Measurements from ENCODE around the gene WNT6. TPM values are rescaled to one million over a fixed set of nuclear protein-coding genes. Genes with fewer than 3 reads are reported as not detected.

WNT6 gene
- total RNA-seq, 1 experiment from 2014 or later: 0.33 TPM

- POLR2A ChIA-PET (ENCODE audit: unreplicated experiment): no interaction called here
- intact Hi-C loops (cut with micrococcal nuclease; ENCODE audit: unreplicated experiment): loop anchor here (5.0 kb wide), 2 partner anchors 103 to 123 kb away; no protein-coding TSS in a partner anchor
- BruUV-seq (replicated peaks): no TSS peak
These were observed 19.5 kb downstream of the WNT6 start for GRCh38 chr2:218878926-218879761.

GRCh38 chr2:218879776-218880101 lies 20.1 kb downstream of the WNT6 start:
- Histone ChIP-seq H3K9me2 (ENCODE audit: insufficient read depth) (no peaks in the 10 kb centered on the region), H2AFZ (0 out of 2 replicates have a peak overlapping the region, but pooled peaks have one; percentile 60), H3K4me3 (no peak overlapping the region; the same call in 1 of the 2 replicates), H3K79me2 (ENCODE audit: low read depth) (no peaks in the 10 kb centered on the region), H3K27ac (no peak overlapping the region), H3K36me3 (ENCODE audit: low read depth) (no peaks in the 10 kb centered on the region), H4K20me1 (ENCODE audit: insufficient read depth) (no peaks in the 10 kb centered on the region), H3F3A (ENCODE audit: insufficient read depth, low read depth) (peaks cover 4% of the 10 kb centered on the region; the same call in 1 of the 2 replicates), H3K4me1 (replicated peaks; ENCODE audit: insufficient read depth) (0 out of 2 replicates have a peak, but pooled peaks cover 4% of the 10 kb centered on the region), H3K9me3 (ENCODE audit: insufficient read depth, low read depth) (no peaks in the 10 kb centered on the region), H3K27me3 (ENCODE audit: insufficient read depth, low read depth) (no peaks in the 10 kb centered on the region), H3K4me2 (peak overlapping the region; percentile 73)
- no peak for TF ChIP-seq EZH2 (IDR thresholded peaks at IDR 0.05; ENCODE audit: low read depth)
- no peak for TF ChIP-seq CTCF (conservative IDR thresholded peaks at IDR 0.05)
- POLR2A ChIA-PET (ENCODE audit: unreplicated experiment): no interaction called here
- no peak for DNase-seq
- intact Hi-C loops (cut with micrococcal nuclease; ENCODE audit: unreplicated experiment): loop anchor here (1.0 to 5.0 kb wide), 3 partner anchors 17 to 123 kb away; no protein-coding TSS in a partner anchor
- BruUV-seq (replicated peaks): no TSS peak
- CTCF ChIA-PET: interaction anchor here (1.4 kb wide), 1 partner anchor 18 kb away, joined by 4 read pairs; no protein-coding TSS in a partner anchor

More at GRCh38 chr2:218878926-218879761, 19.5 kb downstream of the WNT6 start:
- H3K9me2 ChIP-seq (ENCODE audit: insufficient read depth): no peaks in the 10 kb centered on the region
- H3K79me2 ChIP-seq (ENCODE audit: low read depth): no peaks in the 10 kb centered on the region
- 0 out of 2 replicates have a peak, but pooled peaks cover 4% of the 10 kb centered on the region for H3K4me1 ChIP-seq (replicated peaks; ENCODE audit: insufficient read depth)
- no peaks in the 10 kb centered on the region for H3K9me3 ChIP-seq (ENCODE audit: insufficient read depth, low read depth)
- CTCF ChIA-PET: interaction anchor here (0.6 to 1.4 kb wide), 2 partner anchors 18 kb away, joined by 4 to 5 read pairs; no protein-coding TSS in a partner anchor
- H3F3A ChIP-seq (ENCODE audit: insufficient read depth, low read depth): peaks cover 9% of the 10 kb centered on the region; the same call in 1 of the 2 replicates
- H3K4me2 ChIP-seq: peak overlapping the region; percentile 73; the same call in 1 of the 2 replicates
- TF ChIP-seq EZH2 (IDR thresholded peaks at IDR 0.05; ENCODE audit: low read depth) (no peak), CTCF (conservative IDR thresholded peaks at IDR 0.05) (no peak)
- H3K4me3 ChIP-seq: no peak overlapping the region
- H4K20me1 ChIP-seq (ENCODE audit: insufficient read depth): no peaks in the 10 kb centered on the region
- H3K36me3 ChIP-seq (ENCODE audit: low read depth): no peaks in the 10 kb centered on the region
- no peak for DNase-seq
- no peak overlapping the region for H2AFZ ChIP-seq
- no peaks in the 10 kb centered on the region for H3K27me3 ChIP-seq (ENCODE audit: insufficient read depth, low read depth)
- H3K27ac ChIP-seq: no peak overlapping the region

- peak in 1 of 2 experiments; percentile 37 for DNase-seq
- intact Hi-C loops (cut with micrococcal nuclease; ENCODE audit: unreplicated experiment): loop anchor here (1.0 kb wide), 1 partner anchor 16 kb away; no protein-coding TSS in a partner anchor
- H3K4me2 ChIP-seq: peak within 1 kb of the TSS; percentile 73
These were observed 20.7 kb downstream of the WNT6 start, which contains the start of gene WNT10A for GRCh38 chr2:218880102-218880858. TSS of gene WNT10A (plus strand) at chr2:218880852. CDS start at chr2:218880996, 144 bp downstream.

More at GRCh38 chr2:218880102-218880858, 20.7 kb downstream of the WNT6 start, which contains the start of gene WNT10A:
- no TSS peak for BruUV-seq (replicated peaks)
- Histone ChIP-seq H3K79me2 (ENCODE audit: low read depth) (no peaks in the 10 kb centered on the region), H3K4me1 (replicated peaks; ENCODE audit: insufficient read depth) (0 out of 2 replicates have a peak, but pooled peaks cover 4% of the 10 kb centered on the region), H3K27ac (no peak within 1 kb of the TSS), H3K4me3 (peak within 1 kb of the TSS; percentile 43; the same call in 1 of the 2 replicates), H3K9me2 (ENCODE audit: insufficient read depth) (no peaks in the 10 kb centered on the region), H3F3A (ENCODE audit: insufficient read depth, low read depth) (peaks cover 3% of the 10 kb centered on the region; the same call in 1 of the 2 replicates), H3K27me3 (ENCODE audit: insufficient read depth, low read depth) (no peaks in the 10 kb centered on the region), H2AFZ (peak within 1 kb of the TSS; percentile 60; the same call in 1 of the 2 replicates), H3K36me3 (ENCODE audit: low read depth) (no peaks in the 10 kb centered on the region), H3K9me3 (ENCODE audit: insufficient read depth, low read depth) (no peaks in the 10 kb centered on the region), H4K20me1 (ENCODE audit: insufficient read depth) (no peaks in the 10 kb centered on the region)
- TF ChIP-seq CTCF (conservative IDR thresholded peaks at IDR 0.05) (no peak), EZH2 (IDR thresholded peaks at IDR 0.05; ENCODE audit: low read depth) (no peak)
- ChIA-PET CTCF (no interaction called here), POLR2A (ENCODE audit: unreplicated experiment) (interaction anchor here (0.9 kb wide), 1 partner anchor 16 kb away, joined by 7 read pairs; no protein-coding TSS in a partner anchor)

All from PC-9 (cell line).